ENCODE measurements around the gene KCNAB1.

The KCNAB1 gene

GRCh38 chr3:156491192-156491591, 370.8 kb downstream of the KCNAB1 start (continued):
- no peak for TF ChIP-seq TSHZ2 (CRISPR knock-in tag; IDR thresholded peaks at IDR 0.05)
- no peak for TF ChIP-seq ZC3H10 (CRISPR knock-in tag; IDR thresholded peaks at IDR 0.05)
- TF ChIP-seq ZFP3 (CRISPR knock-in tag; IDR thresholded peaks at IDR 0.05): no peak
- no peak for TF ChIP-seq CSDC2 (CRISPR knock-in tag; IDR thresholded peaks at IDR 0.05)

GRCh38 chr3:156492801-156493261, 372.5 kb downstream of the KCNAB1 start:
- ATAC-seq: peak; percentile 68

GRCh38 chr3:156493887-156494286, 373.5 kb downstream of the KCNAB1 start:
- no peak for ATAC-seq
- TF ChIP-seq ESRRG (CRISPR knock-in tag; IDR thresholded peaks at IDR 0.05) (no peak), ZNF565 (CRISPR knock-in tag; conservative IDR thresholded peaks at IDR 0.05; ENCODE audit: low read depth) (no peak), OSR1 (CRISPR knock-in tag; IDR thresholded peaks at IDR 0.05) (no peak), ZNF70 (CRISPR knock-in tag; IDR thresholded peaks at IDR 0.05) (no peak), ZFP3 (CRISPR knock-in tag; IDR thresholded peaks at IDR 0.05) (no peak), CREB5 (CRISPR knock-in tag; IDR thresholded peaks at IDR 0.05; ENCODE audit: low read depth) (no peak), POU6F1 (CRISPR knock-in tag; IDR thresholded peaks at IDR 0.05; ENCODE audit: borderline replicate concordance, low read depth) (no peak)

More at GRCh38 chr3:156492801-156493261, 372.5 kb downstream of the KCNAB1 start:
- TF ChIP-seq BACH2 (CRISPR knock-in tag; IDR thresholded peaks at IDR 0.05; ENCODE audit: borderline replicate concordance) (no peak), ZNF8 (CRISPR knock-in tag; IDR thresholded peaks at IDR 0.05) (no peak), ESRRG (CRISPR knock-in tag; IDR thresholded peaks at IDR 0.05) (no peak), ZNF565 (CRISPR knock-in tag; conservative IDR thresholded peaks at IDR 0.05; ENCODE audit: low read depth) (no peak), OSR1 (CRISPR knock-in tag; IDR thresholded peaks at IDR 0.05) (no peak), SNAI2 (CRISPR knock-in tag; IDR thresholded peaks at IDR 0.05) (no peak), TCF4 (CRISPR knock-in tag; IDR thresholded peaks at IDR 0.05; ENCODE audit: borderline replicate concordance) (no peak), ARNTL (CRISPR knock-in tag; IDR thresholded peaks at IDR 0.05; ENCODE audit: borderline replicate concordance, low read depth) (no peak), CSDC2 (CRISPR knock-in tag; IDR thresholded peaks at IDR 0.05) (no peak), PPARA (CRISPR knock-in tag; IDR thresholded peaks at IDR 0.05; ENCODE audit: borderline replicate concordance) (no peak), ZC3H10 (CRISPR knock-in tag; IDR thresholded peaks at IDR 0.05) (no peak), ZFP30 (CRISPR knock-in tag; IDR thresholded peaks at IDR 0.05) (no peak), GLIS3 (CRISPR knock-in tag; IDR thresholded peaks at IDR 0.05) (no peak), CSRNP3 (CRISPR knock-in tag; IDR thresholded peaks at IDR 0.05) (no peak), TSHZ2 (CRISPR knock-in tag; IDR thresholded peaks at IDR 0.05) (no peak), POU6F1 (CRISPR knock-in tag; IDR thresholded peaks at IDR 0.05; ENCODE audit: borderline replicate concordance, low read depth) (no peak), TOX (CRISPR knock-in tag; IDR thresholded peaks at IDR 0.05; ENCODE audit: borderline replicate concordance) (no peak), ISL1 (CRISPR knock-in tag; IDR thresholded peaks at IDR 0.05) (no peak)
